Astrocyte (in vitro differentiated cells and primary cell): ENCODE data around the gene ST6GALNAC1. TPM values are rescaled to one million over a fixed set of nuclear protein-coding genes. Genes with fewer than 3 reads are reported as not detected.

Experiments used
- DNase-seq: peaks from one replicate; pipeline ENCODE4 v3.0.0-alpha.2; 2010; ENCODE audit warnings: low read depth
- FAIRE-seq: peaks from 2 replicates; lab custom pipeline; 2011; peaks lifted over from hg19 to GRCh38; lab: Jason Lieb, UNC
- H2AFZ ChIP-seq: 2 replicates; pipeline ENCODE4 v1.6.0; 2012; ENCODE audit warnings: low read depth, low read length, inconsistent platforms
- H3K27ac ChIP-seq: 2 replicates; pipeline ENCODE4 v1.5.1; 2011; ENCODE audit warnings: low read depth, low read length, inconsistent platforms
- H3K27me3 ChIP-seq: 2 replicates; pipeline ENCODE4 v1.6.0; 2011; ENCODE audit warnings: low read length, inconsistent platforms; ENCODE audit not compliant: insufficient read depth
- H3K36me3 ChIP-seq: 2 replicates; pipeline ENCODE4 v1.5.1; 2011; ENCODE audit warnings: low read length, inconsistent platforms; ENCODE audit not compliant: insufficient read depth
- H3K4me1 ChIP-seq: 2 replicates; pipeline ENCODE4 v1.5.1; 2011; ENCODE audit warnings: low read length, inconsistent platforms; ENCODE audit not compliant: insufficient read depth
- H3K4me2 ChIP-seq: 2 replicates; pipeline ENCODE4 v1.6.0; 2012; ENCODE audit warnings: low read length, inconsistent platforms
- H3K4me3 ChIP-seq: 2 replicates; pipeline ENCODE4 v1.5.1; 2011; ENCODE audit warnings: low read depth, mild to moderate bottlenecking, low read length, inconsistent platforms; ENCODE audit not compliant: insufficient read depth
- H3K79me2 ChIP-seq: 2 replicates; pipeline ENCODE4 v1.6.0; 2012; ENCODE audit warnings: mild to moderate bottlenecking, low read length, inconsistent platforms; ENCODE audit not compliant: insufficient read depth
- H3K9ac ChIP-seq: 2 replicates; pipeline ENCODE4 v1.6.0; 2012; ENCODE audit warnings: mild to moderate bottlenecking, low read length, inconsistent platforms
- H3K9me3 ChIP-seq: 2 replicates; pipeline ENCODE4 v1.5.1; 2012; ENCODE audit warnings: low read depth, mild to moderate bottlenecking, low read length, inconsistent platforms; ENCODE audit not compliant: insufficient read depth
- H4K20me1 ChIP-seq: 2 replicates; pipeline ENCODE4 v1.6.0; 2012; ENCODE audit warnings: low read length, inconsistent platforms; ENCODE audit not compliant: insufficient read depth
- H3K27ac Mint-ChIP-seq: one replicate; pipeline ENCODE4 v1.8.0; 2021; ENCODE audit warnings: mild to moderate bottlenecking, mixed read lengths; ENCODE audit not compliant: unreplicated experiment
- H3K27me3 Mint-ChIP-seq: one replicate; pipeline ENCODE4 v1.8.0; 2021; ENCODE audit warnings: low read depth, mixed read lengths; ENCODE audit not compliant: unreplicated experiment
- H3K36me3 Mint-ChIP-seq: one replicate; pipeline ENCODE4 v1.8.0; 2021; ENCODE audit warnings: low read depth, mixed read lengths; ENCODE audit not compliant: unreplicated experiment
- H3K4me1 Mint-ChIP-seq: one replicate; pipeline ENCODE4 v1.8.0; 2021; ENCODE audit warnings: low read depth, mixed read lengths; ENCODE audit not compliant: unreplicated experiment
- H3K4me3 Mint-ChIP-seq: one replicate; pipeline ENCODE4 v1.8.0; 2021; ENCODE audit warnings: mild to moderate bottlenecking, moderate library complexity, mixed read lengths; ENCODE audit not compliant: unreplicated experiment
- H3K9me3 Mint-ChIP-seq: one replicate; pipeline ENCODE4 v1.8.0; 2021; ENCODE audit warnings: mild to moderate bottlenecking, mixed read lengths; ENCODE audit not compliant: unreplicated experiment
- CTCF ChIP-seq: IDR thresholded peaks from 2 replicates; pipeline ENCODE4 v1.5.1; 2011; ENCODE audit warnings: low read depth, mild to moderate bottlenecking, inconsistent platforms, low read length, moderate library complexity; ENCODE audit not compliant: insufficient read depth
- EZH2 ChIP-seq: IDR thresholded peaks from 2 replicates; pipeline ENCODE4 v1.6.1; 2012; ENCODE audit warnings: mild to moderate bottlenecking, low read length, inconsistent platforms; ENCODE audit not compliant: insufficient read depth
- total RNA-seq: library from RNA; stranded (reverse); gene quantifications from 2 replicates; pipeline ENCODE4 v1.2.1, GENCODE V29; 2021

ST6GALNAC1 gene
- total RNA-seq, 1 donor from 2014 or later: not detected

- Histone ChIP-seq H3K27ac (no peak overlapping the region), H4K20me1 (no peaks in the 10 kb centered on the region), H3K4me1 (no peaks in the 10 kb centered on the region), H3K4me3 (no peak overlapping the region), H3K9ac (no peak overlapping the region), H3K36me3 (no peaks in the 10 kb centered on the region), H3K4me2 (no peak overlapping the region), H3K9me3 (no peaks in the 10 kb centered on the region), H3K79me2 (no peaks in the 10 kb centered on the region), H3K27me3 (peaks cover 3% of the 10 kb centered on the region), H2AFZ (no peak overlapping the region)
- Mint-ChIP-seq H3K27ac (no peak overlapping the region), H3K9me3 (peaks cover 4% of the 10 kb centered on the region), H3K4me3 (no peak overlapping the region), H3K4me1 (no peaks in the 10 kb centered on the region), H3K27me3 (peaks cover 16% of the 10 kb centered on the region), H3K36me3 (no peaks in the 10 kb centered on the region)
- TF ChIP-seq CTCF (no peak), EZH2 (no peak)
- FAIRE-seq: no peak
- no peak for DNase-seq
Measured at GRCh38 chr17:76593959-76594358, 49.6 kb downstream of the ST6GALNAC1 start.

- FAIRE-seq: no peak
Measured at GRCh38 chr17:76593384-76593826, 50.2 kb downstream of the ST6GALNAC1 start.

More at GRCh38 chr17:76593384-76593826, 50.2 kb downstream of the ST6GALNAC1 start:
- no peak overlapping the region for H3K27ac Mint-ChIP-seq
- H3K4me1 ChIP-seq: no peaks in the 10 kb centered on the region
- peaks cover 18% of the 10 kb centered on the region for H3K27me3 Mint-ChIP-seq
- no peaks in the 10 kb centered on the region for H3K9me3 ChIP-seq
- H3K9me3 Mint-ChIP-seq: peaks cover 7% of the 10 kb centered on the region
- no peak overlapping the region for H3K4me3 Mint-ChIP-seq
- H3K36me3 ChIP-seq: no peaks in the 10 kb centered on the region
- TF ChIP-seq EZH2: no peak
- TF ChIP-seq CTCF: no peak
- no peaks in the 10 kb centered on the region for H3K4me1 Mint-ChIP-seq
- peaks cover 2% of the 10 kb centered on the region for H3K36me3 Mint-ChIP-seq
- H3K4me2 ChIP-seq: no peak overlapping the region
- H3K9ac ChIP-seq: no peak overlapping the region
- H3K27ac ChIP-seq: no peak overlapping the region
- H4K20me1 ChIP-seq: no peaks in the 10 kb centered on the region
- DNase-seq: no peak
- peaks cover 3% of the 10 kb centered on the region for H3K27me3 ChIP-seq
- no peak overlapping the region for H3K4me3 ChIP-seq
- H3K79me2 ChIP-seq: no peaks in the 10 kb centered on the region
- H2AFZ ChIP-seq: no peak overlapping the region
